Suprapubic skin (tissue), 3 donors: Measurements from ENCODE around the gene MROH2A.

Source experiments
- CTCF ChIP-seq, 2 donors: fragments of 200-600 bp in 1 of 2; fragments of 450-650 bp in 1 of 2; sonication (generic) in 1 of 2; IDR thresholded peaks; one replicate each; pipeline ENCODE4 v1.5.1; 2016 to 2019; ENCODE audit warnings: antibody characterized with exemption in 2 of 2, mild to moderate bottlenecking in 1 of 2, moderate library complexity in 1 of 2
- POLR2A ChIP-seq, 2 donors: fragments of 450-650 bp; IDR thresholded peaks; one replicate each; pipeline ENCODE4 v1.6.1; 2017; ENCODE audit warnings: antibody characterized with exemption in 2 of 2, mild to moderate bottlenecking in 2 of 2, moderate library complexity in 2 of 2

DNA sequence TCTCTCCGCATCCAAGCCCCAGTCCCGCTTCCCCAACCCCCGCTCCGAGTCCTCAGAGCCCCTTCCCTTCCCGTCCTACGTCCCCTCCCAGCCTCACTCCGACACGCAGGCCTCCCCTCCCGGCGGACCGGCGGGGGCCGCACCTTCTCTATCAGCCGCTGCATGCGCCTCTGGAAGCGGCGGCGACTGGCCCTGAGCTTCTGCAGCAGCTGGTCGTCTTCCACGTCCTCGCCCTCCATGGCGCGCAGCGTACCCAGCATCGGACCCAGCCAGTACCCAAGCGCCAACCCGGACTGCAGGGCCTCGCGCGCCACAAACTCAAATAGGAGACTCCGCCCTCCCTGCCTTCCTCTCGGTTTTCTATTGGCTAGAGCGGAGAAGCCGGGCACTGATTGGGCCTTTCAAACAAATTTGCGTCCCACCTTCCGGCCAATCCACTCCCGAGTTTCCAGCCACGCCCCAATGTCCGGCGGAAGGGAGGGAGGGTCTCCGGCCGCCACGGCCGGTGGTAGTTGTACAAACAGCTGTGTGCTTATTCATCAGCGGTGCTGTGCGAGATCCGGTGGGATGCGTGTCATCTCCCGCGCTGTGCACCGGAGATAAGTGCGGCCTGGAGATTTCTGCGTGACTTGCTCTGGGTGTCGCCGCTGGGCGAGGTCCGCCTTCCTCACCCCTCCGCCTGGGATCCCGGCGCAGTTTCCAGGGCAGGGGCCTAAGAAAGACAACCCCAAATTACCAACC, 76.3 kb downstream of the MROH2A start, which contains the start of gene HJURP:
- TF ChIP-seq POLR2A (IDR thresholded peaks at IDR 0.05) (peak in 1 of 2 donors; percentile 17), CTCF (IDR thresholded peaks at IDR 0.05) (no peak)
